SK-N-MC (cell line): ENCODE data around the gene DPY19L1.

Source experiments
- EZH2 ChIP-seq: fragments of 200-600 bp; sonication (generic); IDR thresholded peaks from one replicate; pipeline ENCODE4 v1.6.1; 2017; ENCODE audit warnings: antibody characterized with exemption
- POLR2AphosphoS5 ChIP-seq: IDR thresholded peaks from 2 replicates; pipeline ENCODE4 v1.6.1; 2012; ENCODE audit warnings: mild to moderate bottlenecking, low read depth, low read length, borderline replicate concordance

DNA sequence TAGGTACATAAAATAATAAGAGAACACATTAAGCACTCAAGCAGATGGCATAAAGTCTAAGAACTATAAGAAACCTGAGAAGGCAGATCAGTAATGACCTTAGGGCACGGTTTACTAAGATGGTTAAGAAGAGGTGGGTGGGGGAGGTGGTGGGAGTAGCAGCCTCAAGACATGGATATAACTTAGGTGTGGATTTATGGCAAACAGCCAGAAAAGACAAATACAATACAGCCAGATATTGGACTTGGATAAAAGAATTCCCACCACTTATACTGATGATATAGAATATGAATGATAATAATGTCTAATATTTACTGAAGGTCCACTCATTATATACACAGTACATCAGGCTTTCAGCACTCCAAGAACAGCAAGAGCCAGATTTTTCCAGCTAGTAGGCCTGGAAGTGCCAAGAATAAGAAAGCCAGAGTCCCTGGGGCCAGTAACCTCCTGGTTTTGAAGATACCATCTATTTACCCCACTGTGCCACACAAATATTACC, 11.9 kb downstream of the DPY19L1 start:
- TF ChIP-seq EZH2: no peak
- TF ChIP-seq POLR2AphosphoS5: no peak
